ENCODE measurements around the gene SLC25A5.
A peak's percentile ranks its signal among the peaks of the same experiment; 100 is the strongest.
"Not testable (repeated sequence)": the region's sequence is repeated elsewhere in the genome, so short reads cannot be mapped to it uniquely, and the experiment has no call there.

Gene SLC25A5

DNA sequence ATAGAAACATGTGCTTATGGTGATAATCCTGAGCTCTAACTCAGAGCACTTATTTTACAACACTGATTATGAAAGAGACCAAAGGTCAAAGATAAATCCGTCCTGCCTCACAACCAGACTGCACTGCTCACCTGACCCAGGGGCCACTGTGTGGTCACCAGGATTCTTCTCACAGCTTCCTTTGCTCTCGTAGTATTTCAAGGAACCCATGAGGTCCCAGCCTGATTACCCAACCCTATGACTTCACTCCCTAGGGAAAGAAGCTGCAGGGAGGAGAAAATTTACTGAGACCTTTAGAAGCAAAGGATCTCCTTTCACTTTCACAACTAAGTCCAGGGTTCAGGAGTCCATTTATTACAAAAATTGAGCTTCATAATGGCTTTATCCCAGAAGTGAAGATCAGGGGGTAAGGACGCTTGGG lies 9.6 kb downstream of the SLC25A5 start:
- DNase-seq (ENCODE audit: low read depth) = peak; percentile 95

DNA sequence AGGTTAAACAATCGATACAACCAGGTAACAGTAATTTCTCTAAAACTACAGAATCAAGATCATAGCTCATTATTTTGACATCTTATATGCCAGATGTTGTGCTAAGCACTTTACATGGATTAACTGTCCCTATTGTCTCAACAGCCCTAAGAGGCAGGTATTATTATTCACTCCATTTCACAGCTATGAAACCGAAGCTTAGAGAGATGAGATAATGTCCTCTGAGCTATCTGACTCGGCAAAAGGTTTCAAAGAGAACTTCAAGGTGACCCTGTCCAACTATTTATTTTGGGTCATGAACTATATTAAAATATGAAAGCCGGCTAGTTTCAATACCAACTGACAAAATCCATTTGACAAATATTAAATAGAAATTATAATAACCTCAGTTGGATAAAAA lies 10.3 kb downstream of the SLC25A5 start:
- DNase-seq (ENCODE audit: low read depth) = no peak

DNA sequence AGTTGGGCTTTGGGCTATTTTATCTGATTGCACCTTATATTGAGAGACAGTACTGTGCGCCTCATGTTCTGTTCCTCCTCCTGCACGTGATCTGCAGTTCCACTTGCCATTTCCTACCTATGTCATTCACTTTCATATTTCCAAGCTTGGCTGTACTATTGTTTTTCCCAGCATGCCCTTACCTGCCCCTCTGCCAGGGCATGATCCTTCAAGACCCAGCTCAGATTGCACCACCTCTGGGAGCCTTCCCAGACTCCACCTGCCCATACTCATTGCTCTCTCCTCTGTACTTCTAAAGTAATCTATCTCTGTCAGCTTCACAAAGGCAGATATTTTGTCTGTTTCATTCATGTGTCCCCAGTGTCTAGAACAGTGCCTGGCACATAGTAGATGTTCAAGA lies 11.6 kb downstream of the SLC25A5 start:
- no peak for DNase-seq (ENCODE audit: low read depth)

DNA sequence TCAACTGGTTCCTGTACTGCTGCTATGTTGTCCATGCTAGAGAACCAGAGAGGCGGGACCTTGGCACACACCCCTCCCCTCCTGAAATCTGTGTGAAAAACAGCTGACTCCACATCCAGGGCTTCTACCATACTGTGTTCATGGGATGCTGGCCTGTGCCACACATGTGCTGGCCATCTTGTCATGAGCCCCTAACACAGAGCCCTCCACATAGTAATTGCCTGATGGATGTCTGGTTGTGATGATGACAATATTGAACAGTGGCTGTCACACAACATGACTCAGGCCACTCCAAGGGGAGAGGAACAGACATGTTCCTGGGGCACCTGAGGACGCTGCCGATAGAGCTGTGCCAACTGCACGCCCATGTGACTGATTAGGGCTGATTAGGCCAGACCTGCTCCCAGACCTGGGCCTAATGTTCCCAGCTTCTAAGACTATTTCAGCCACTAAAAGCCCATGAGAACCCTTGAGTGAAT lies 13.1 kb downstream of the SLC25A5 start:
- DNase-seq (ENCODE audit: low read depth) = no peak

DNA sequence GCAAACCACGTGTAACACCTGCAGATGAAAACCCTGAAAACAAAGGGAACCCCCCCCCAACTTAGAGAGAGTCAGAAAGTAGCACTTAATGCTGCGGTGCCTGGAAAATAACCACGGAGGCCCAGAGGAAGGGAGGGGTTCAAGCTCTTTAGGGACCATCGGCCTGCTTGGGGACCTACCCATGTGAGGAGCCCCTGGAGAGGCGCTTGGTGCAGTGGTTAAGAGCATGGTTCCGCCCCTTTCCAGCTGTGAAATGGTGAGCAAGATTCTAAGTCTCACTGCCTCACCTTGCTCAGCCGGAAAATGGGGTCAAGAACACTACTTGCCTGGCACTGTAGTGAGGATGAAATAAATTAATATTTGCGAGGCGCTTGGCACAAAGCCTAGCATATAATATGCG lies 13.8 kb downstream of the SLC25A5 start:
- no peak for DNase-seq (ENCODE audit: low read depth)

DNA sequence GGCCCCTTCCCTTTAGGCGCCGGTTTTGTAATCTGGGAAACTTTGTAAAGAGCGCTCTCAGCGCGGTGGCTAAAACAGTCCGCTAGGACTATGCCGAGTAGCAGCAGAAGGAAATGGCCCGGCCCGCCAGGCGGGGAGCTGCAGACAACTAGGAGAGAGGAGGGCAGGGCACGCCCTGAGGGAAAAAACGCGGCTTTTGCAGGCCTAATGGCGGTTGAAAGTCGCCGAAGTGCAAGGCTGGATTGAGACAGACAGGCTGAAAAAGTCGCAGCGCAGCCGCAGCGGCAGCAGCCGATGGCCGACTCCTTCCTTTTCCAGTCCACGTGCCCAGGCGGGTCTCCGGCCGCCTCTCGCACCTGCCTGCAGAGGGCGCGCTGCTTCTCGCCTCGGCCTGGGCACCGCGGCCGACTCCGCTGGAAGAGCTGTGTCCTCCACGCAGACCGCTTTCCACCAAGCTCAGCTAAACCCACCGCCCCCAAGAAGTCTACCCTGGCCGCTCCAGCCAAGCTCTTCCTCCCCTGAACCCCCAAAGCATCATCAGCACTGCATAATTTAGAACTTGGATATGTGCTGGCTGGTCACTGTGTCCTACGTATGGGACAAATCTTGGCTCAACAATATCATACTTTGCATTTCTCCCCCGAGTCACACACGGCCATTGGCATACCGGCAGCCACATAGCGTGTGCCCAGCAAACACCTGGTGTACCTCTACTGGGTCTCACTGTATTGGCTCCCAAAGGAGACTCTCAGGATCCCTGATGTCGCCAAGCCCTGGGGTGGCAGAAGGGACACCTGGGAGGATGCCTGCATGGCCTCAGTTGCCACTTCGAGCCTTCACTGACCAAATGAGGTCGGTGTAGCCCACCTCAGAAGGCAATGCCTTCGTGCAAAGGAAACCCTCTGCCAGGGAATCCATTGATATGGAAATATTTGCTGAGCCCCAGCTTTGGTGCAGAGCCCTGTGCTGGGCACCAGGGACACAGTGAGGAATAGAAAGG lies 14.5 kb downstream of the SLC25A5 start:
- DNase-seq (ENCODE audit: low read depth) = peak; percentile 45

DNA sequence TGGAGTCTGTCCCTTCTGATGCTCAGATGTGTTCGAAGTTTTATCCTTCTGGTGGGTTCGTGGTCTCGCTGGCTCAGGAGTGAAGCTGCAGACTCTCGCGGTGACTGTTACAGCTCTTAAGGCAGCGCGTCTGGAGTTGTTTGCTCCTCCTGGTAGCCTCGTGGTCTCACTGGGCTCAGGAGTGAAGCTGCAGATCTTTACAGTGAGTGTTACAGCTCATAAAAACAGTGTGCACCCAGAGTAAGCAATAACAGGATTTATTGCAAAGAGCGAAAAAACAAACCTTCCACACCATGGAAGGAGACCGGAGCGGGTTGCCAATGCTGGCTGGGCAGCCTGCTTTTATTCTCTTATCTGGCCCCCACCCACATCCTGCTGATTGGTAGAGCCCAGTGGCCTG lies 18.5 kb downstream of the SLC25A5 start:
- DNase-seq (ENCODE audit: low read depth) = no peak

DNA sequence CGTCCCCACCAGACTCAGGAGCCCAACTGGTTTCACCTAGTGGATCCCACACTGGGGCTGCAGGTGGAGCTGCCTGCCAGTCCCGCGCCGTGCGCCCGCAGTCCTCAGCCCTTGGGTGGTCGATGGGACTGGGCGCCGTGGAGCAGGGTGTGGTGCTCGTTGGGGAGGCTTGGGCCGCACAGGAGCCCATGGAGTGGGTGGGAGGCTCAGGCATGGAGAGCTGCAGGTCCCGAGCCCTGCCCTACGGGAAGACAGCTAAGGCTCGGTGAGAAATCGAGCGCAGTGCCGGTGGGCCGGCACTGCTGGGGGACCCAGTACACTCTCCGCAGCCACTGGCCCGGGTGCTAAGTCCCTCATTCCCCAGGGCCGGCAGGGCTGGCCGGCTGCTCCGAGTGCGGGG lies 19.5 kb downstream of the SLC25A5 start:
- not testable (repeated sequence) for DNase-seq (ENCODE audit: low read depth)

DNA sequence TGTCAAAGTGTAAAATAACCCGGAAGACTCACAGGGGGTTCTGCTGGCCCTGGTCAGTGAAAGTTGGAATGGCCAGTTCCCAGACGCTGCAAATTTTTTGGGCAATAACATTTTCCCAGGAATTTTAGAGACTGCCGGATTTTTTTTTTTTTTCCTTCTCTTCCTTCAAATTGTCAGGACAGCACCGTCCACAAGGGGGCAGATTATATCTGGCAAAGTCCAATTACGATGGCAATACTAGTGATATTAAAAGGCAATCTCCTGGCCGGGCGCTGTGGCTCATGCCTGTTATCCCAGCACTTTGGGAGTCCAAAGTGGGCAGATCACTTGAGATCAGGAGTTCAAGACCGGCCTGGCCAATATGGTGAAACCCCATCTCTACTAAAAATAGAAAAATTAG lies 20.5 kb downstream of the SLC25A5 start:
- peak; percentile 41 for DNase-seq (ENCODE audit: low read depth)

DNA sequence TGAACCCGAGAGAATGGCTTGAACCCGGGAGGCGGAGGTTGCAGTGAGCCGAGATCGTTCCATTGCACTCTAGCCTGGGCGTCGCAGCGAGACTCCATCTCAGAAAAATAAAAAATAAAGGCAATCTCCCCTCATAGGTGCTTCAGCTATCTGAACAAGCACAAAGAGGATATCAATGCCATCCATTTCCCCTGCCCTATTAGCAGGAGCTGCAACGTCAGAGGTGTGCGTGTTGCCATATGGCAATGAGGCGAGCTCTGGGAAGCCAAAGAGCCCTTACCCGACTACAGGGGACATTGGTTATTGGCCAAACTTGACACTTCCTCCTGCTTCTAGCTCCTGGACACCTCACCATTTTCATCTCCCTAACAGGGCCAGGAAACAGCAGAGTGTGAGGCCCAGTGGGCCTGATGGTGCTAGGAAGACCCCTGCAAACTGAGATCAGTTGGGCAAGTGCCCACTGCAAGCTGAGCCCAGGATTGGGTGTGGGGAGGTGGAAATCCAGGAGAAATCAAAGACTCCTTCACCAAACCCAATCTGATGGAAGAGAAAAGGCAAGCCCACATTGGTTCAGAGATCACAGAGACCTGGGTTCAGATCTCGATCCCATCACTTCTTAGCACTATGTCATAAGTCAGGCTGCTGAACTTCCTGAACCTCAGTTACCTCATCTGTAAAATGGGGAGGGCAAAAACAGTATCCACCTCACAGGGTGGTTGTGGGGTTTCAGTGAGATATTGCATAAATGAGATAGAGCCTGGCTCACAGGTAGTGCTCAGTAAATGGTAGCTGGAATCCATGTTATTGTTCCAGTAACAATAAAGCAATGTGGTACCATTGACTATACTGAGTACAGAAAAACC lies 21.2 kb downstream of the SLC25A5 start:
- no peak for DNase-seq (ENCODE audit: low read depth)

DNA sequence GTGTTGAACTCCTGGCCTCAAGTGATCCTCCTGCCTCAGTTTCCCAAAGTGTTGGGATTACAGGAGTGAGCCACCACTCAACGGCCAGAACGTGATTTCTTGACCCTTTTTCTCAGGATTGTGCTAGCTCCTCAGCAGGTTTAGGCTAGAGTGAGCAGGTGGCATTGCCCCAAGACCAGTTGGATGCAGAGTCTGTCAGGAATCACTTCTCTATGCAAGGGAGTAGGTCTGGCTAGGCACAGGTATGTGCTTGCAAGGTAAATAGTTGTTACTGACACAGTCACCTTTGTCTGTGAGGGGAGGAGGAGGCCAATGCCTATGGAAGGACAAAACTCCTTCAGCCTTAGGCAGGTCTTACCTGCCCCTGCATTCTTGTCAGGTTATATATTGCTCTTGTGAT lies 24.2 kb downstream of the SLC25A5 start:
- no peak for DNase-seq (ENCODE audit: low read depth)

DNA sequence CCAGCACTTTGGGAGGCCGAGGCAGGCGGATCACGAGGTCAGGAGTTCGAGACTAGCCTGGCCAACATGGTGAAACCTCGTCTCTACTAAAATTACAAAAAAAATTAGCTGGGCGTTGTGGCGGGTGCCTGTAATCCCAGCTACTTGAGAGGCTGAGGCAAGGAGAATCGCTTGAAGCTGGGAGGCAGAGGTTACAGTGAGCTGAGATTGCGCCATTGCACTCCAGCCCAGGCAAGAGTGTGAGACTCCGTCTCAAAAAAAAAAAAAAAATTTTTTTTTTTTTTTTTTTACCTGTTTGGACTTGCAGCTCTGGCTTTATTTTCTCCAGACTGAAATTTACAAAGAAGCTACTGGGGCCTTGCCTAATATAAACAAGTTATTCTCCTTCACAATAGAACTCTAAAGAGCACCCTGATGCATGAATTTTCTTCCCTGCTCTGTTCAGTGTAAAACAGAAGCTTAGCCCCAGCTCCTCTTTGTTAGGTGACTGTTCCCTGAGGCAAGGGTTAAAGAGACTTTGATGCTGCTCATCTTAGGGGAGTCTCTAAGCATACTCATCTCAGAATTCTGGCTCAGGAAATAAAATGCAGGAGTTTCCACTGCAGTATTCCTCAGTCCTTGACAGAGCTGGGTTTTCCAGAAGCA lies 25.7 kb downstream of the SLC25A5 start:
- DNase-seq (ENCODE audit: low read depth) = not testable (repeated sequence)

DNA sequence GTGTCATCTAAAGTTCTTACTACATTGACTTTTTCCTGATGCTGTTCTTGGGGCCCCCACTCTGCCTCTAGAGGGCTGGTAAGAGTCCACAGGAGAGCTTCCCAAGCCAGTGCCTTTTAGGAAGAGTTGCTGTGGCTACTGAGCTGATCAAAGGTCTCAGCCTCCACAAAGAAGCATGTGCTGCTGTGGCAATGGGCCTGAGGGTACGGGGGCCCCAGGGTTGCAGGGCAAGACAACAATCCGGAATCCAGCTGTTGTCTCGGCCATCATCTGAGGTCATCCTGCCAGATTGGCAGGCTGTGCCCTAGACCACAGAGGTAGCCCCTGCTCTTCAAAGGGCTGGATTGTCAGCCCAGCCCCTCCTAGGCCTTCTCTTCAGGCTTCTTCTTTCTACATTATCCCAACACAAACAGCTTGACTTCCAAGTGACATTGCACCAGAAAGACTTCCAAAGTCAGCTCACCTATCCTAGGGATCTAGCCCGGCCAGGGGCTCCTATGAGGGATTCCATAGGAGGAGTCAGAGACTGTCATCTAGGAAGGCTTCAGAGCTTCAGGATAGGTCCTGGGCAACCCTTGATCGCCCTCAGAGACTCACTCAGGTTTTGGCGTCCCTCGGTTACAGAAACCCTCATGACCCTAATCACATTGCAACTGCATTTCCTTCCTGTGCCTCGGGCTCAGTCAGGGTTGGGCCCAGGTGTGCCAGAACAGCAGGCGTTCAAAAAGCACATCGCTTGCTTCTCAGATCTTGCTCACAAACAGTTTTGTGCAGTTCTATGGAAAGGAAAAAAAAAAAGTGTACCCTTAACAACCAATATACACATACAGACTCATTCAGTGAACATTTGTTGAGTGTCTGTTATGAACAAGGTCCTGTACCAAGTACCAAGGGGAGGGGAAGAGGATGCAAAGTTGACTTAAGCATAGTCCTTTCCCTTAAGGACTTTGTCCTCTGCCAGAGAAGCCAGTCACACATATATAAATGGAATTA lies 27.8 kb downstream of the SLC25A5 start:
- no peak for DNase-seq (ENCODE audit: low read depth)

DNA sequence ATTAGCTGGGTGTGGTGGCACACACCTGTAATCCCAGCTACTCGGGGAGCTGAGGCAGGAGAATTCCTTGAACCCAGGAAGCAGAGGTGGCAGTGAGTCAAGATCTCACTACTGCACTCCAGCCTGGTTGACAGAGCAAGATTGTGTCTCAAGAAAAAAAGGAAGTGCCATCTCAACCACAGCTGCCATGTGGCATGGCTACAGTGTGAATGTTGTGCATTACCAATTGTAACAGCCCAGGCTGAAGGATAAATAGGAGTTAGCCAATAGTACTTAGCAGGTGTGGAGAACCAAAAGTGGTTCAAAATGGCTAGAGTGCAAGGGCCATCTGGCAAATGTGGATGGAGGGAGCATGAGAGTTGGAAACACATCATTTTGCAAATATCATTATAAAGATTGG lies 28.9 kb downstream of the SLC25A5 start:
- DNase-seq (ENCODE audit: low read depth) = no peak

DNA sequence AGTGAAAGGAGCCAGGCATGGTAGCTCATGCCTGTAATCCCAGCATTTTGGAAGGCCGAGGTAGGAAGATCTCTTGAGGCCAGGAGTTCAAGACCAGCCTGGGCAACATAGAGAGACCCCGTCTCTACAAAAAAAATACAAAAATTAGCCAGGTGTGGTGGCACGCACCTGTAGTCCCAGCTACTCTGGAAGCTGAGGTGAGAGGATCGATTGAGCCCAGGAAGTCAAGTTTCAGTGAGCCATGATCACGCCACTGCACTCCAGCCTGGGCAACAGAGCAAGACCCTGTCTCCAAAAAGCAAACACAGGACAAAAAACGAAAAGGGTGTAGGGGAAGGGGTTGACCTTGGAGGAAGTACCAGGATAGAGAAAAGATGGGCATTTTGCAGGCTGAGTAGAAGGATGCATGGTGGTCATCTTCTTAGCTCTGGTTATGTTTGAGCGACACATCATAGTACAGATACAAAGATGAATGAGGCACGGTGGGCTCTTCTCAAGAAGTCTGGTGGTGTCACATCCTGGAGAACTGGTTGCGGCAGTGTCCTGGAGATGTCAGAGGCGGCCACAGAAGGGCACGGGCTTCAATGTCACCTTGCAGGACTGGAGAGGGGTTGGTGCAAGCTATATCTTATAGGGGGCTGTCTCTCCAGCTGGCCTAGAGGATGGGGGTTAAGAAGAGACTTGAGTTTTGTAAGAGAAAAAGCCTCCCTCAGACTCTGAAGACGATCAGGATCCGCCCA lies 32.0 kb downstream of the SLC25A5 start:
- DNase-seq (ENCODE audit: low read depth) = no peak

DNA sequence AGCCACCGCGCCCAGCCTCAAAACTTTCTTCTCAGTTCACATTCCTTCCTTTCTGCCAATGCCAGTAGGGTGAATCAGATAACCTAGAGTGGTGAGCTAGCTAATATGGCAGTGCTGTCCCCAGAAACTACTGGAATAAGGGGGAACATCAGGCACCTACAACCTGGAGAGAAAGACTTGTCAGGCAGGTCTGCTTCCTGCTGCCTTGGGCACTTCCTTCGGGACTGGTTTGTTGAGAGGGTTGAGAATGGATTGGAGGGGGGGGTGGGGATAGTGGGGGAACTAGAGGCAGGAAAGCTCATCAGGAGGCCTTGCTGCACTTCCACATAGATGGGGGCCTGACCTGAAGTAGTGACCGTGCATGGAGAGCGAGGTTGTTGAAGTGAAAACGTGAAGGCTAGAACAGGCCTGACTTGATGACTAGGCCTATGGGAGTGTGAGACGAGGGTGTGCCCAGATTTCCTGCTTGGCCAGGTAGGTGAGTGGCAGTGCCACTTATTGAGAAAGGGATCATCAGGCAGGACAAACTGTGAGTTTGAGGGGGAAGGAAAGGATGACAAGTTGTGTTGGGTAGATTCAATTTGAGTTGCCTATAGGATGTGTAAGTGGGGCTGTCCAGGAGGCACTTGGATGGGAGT lies 33.4 kb downstream of the SLC25A5 start:
- DNase-seq (ENCODE audit: low read depth) = no peak

DNA sequence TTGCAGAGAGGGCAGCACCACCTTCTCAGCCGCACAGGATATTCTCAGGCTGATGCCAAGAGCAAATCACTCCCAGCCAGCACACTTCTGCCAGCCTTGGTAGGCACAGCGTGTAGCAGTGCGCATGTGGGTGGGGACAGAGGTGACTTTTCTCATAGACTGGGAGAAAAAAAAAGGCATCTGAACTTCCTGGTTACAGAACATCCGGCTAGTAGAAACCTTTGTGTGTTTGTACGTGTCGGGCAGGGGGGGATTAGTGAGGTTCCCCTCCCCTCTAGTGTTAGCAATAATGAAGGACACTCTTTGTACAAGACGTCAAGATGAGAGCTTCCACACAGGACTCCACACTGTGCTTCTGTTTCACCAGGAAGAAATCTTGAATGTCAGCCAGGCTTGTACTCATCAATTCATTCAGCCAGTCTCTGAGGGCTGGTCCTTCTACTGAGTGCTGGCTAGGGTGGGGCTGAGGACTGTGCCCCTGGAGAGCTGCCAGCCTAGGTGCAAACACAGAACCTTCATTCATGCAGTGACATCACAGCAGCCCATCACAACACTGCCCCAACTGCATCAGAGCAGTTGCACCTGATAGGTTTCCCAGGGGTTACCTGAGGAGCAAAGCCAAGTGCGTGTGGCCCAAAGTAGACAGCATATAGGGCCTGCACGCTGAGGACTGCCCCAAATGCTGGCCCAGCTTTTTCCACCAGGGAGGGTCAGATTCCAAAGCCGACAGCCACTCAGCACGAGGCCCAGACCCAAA lies 34.7 kb downstream of the SLC25A5 start:
- DNase-seq (ENCODE audit: low read depth) = peak; percentile 33

DNA sequence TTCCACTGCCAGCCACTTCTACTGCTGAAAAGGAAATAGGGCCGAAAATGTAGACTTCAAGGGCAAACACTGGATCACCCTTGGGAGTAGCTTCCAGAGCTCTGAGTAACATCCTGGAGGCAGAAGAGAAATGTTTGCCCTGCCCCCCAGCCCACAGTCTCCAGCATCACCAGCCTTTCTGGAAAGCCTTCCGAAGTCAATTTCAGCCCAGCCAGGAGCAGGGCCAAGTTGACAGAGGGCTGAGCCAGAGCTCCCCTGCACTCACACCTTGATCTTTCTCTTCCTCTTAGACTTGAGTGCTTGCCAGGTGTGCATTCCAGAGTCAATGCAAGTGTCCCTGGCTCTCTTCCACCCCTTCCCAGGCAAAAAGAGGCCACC lies 35.2 kb downstream of the SLC25A5 start:
- DNase-seq (ENCODE audit: low read depth) = peak; percentile 79

DNA sequence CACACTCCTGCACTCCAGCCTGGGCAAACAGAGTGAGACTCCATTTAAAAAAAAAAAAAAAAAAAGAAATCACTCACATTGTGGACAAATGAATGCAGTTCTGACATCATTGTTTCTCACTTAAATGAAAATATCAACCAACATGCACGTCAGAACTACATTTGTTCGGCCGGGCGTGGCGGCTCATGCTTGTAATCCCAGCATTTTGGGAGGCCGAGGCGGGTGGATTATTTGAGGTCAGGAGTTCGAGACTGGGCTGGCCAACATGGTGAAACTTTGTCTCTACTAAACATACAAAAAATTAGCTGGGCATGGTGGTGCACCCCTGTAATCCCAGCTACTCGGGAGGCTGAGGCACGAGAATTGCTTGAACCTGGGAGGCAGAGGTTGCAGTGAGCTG lies 36.9 kb downstream of the SLC25A5 start:
- DNase-seq (ENCODE audit: low read depth) = not testable (repeated sequence)
